ENCODE measurements around the gene FLVCR2. TPM values are rescaled to one million over a fixed set of nuclear protein-coding genes. Genes with fewer than 3 reads are reported as not detected.

The FLVCR2 gene
- total and polyA plus RNA-seq, 2 experiments from 2014 or later, result 1.4 to 3.1 TPM

DNA sequence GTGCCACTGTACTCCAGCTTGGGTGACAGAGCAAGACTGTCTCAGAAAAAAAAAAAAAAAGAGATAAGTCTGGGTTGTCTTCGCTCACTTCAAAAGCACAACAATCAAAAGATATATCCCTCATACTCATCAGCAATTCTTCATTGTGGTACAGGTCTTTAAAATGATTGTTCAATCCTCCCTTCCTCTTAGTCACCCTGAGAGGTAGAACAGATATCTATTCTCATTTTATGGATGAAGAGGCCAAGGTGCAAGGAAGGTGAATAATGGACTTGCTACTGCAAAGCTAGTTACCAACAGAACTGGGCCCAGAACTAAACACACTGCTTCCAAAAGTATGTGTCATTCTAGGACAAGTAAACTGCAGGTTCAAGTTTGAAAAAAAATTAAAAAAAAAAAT is 75.1 kb downstream of the FLVCR2 start:
- peaks cover 14% of the 10 kb centered on the region for H4K20me1 ChIP-seq (replicated peaks; ENCODE audit: insufficient read depth)
- no peaks in the 10 kb centered on the region for H3K27me3 ChIP-seq (ENCODE audit: insufficient read depth)
- TF ChIP-seq CREB1 (CRISPR knock-in tag; IDR thresholded peaks at IDR 0.05; ENCODE audit: low read depth), result no peak
- TF ChIP-seq STAT1 (IDR thresholded peaks at IDR 0.05; ENCODE audit: unreplicated experiment), result no peak
- no peak for TF ChIP-seq POLR2AphosphoS5 (IDR thresholded peaks at IDR 0.05; ENCODE audit: low read depth)
- TF ChIP-seq NANOG (IDR thresholded peaks at IDR 0.05; ENCODE audit: borderline replicate concordance), result no peak
- no peak for TF ChIP-seq EZH2 (IDR thresholded peaks at IDR 0.05; ENCODE audit: low read depth, unreplicated experiment)
- TF ChIP-seq ZNF331 (CRISPR knock-in tag; IDR thresholded peaks at IDR 0.05; ENCODE audit: low read depth), result no peak
- TF ChIP-seq EZH2phosphoT487 (IDR thresholded peaks at IDR 0.05; ENCODE audit: unreplicated experiment), result no peak
- TF ChIP-seq ZNF114 (CRISPR knock-in tag; IDR thresholded peaks at IDR 0.05), result no peak
- TF ChIP-seq, protein P1, sequence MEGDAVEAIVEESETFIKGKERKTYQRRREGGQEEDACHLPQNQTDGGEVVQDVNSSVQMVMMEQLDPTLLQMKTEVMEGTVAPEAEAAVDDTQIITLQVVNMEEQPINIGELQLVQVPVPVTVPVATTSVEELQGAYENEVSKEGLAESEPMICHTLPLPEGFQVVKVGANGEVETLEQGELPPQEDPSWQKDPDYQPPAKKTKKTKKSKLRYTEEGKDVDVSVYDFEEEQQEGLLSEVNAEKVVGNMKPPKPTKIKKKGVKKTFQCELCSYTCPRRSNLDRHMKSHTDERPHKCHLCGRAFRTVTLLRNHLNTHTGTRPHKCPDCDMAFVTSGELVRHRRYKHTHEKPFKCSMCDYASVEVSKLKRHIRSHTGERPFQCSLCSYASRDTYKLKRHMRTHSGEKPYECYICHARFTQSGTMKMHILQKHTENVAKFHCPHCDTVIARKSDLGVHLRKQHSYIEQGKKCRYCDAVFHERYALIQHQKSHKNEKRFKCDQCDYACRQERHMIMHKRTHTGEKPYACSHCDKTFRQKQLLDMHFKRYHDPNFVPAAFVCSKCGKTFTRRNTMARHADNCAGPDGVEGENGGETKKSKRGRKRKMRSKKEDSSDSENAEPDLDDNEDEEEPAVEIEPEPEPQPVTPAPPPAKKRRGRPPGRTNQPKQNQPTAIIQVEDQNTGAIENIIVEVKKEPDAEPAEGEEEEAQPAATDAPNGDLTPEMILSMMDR (conservative IDR thresholded peaks at IDR 0.05; ENCODE audit: low read depth in 2 of 2), result no peak
- no peak for TF ChIP-seq ETS1 (IDR thresholded peaks at IDR 0.05)
- TF ChIP-seq, protein P2, sequence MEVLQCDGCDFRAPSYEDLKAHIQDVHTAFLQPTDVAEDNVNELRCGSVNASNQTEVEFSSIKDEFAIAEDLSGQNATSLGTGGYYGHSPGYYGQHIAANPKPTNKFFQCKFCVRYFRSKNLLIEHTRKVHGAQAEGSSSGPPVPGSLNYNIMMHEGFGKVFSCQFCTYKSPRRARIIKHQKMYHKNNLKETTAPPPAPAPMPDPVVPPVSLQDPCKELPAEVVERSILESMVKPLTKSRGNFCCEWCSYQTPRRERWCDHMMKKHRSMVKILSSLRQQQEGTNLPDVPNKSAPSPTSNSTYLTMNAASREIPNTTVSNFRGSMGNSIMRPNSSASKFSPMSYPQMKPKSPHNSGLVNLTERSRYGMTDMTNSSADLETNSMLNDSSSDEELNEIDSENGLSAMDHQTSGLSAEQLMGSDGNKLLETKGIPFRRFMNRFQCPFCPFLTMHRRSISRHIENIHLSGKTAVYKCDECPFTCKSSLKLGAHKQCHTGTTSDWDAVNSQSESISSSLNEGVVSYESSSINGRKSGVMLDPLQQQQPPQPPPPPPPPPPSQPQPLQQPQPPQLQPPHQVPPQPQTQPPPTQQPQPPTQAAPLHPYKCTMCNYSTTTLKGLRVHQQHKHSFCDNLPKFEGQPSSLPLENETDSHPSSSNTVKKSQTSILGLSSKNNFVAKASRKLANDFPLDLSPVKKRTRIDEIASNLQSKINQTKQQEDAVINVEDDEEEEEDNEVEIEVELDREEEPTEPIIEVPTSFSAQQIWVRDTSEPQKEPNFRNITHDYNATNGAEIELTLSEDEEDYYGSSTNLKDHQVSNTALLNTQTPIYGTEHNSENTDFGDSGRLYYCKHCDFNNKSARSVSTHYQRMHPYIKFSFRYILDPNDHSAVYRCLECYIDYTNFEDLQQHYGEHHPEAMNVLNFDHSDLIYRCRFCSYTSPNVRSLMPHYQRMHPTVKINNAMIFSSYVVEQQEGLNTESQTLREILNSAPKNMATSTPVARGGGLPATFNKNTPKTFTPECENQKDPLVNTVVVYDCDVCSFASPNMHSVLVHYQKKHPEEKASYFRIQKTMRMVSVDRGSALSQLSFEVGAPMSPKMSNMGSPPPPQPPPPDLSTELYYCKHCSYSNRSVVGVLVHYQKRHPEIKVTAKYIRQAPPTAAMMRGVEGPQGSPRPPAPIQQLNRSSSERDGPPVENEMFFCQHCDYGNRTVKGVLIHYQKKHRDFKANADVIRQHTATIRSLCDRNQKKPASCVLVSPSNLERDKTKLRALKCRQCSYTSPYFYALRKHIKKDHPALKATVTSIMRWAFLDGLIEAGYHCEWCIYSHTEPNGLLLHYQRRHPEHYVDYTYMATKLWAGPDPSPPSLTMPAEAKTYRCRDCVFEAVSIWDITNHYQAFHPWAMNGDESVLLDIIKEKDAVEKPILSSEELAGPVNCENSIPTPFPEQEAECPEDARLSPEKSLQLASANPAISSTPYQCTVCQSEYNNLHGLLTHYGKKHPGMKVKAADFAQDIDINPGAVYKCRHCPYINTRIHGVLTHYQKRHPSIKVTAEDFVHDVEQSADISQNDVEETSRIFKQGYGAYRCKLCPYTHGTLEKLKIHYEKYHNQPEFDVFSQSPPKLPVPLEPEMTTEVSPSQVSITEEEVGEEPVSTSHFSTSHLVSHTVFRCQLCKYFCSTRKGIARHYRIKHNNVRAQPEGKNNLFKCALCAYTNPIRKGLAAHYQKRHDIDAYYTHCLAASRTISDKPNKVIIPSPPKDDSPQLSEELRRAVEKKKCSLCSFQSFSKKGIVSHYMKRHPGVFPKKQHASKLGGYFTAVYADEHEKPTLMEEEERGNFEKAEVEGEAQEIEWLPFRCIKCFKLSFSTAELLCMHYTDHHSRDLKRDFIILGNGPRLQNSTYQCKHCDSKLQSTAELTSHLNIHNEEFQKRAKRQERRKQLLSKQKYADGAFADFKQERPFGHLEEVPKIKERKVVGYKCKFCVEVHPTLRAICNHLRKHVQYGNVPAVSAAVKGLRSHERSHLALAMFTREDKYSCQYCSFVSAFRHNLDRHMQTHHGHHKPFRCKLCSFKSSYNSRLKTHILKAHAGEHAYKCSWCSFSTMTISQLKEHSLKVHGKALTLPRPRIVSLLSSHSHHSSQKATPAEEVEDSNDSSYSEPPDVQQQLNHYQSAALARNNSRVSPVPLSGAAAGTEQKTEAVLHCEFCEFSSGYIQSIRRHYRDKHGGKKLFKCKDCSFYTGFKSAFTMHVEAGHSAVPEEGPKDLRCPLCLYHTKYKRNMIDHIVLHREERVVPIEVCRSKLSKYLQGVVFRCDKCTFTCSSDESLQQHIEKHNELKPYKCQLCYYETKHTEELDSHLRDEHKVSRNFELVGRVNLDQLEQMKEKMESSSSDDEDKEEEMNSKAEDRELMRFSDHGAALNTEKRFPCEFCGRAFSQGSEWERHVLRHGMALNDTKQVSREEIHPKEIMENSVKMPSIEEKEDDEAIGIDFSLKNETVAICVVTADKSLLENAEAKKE (CRISPR knock-in tag; IDR thresholded peaks at IDR 0.05), result no peak
- TF ChIP-seq REST (IDR thresholded peaks at IDR 0.05; ENCODE audit: unreplicated experiment), result no peak
- no peak for TF ChIP-seq JUNB (IDR thresholded peaks at IDR 0.05; ENCODE audit: unreplicated experiment)
- no peaks in the 10 kb centered on the region for H3K9me2 ChIP-seq (ENCODE audit: insufficient read depth)
- H3K4me2 ChIP-seq, result no peak overlapping the region
- H3F3A ChIP-seq (replicated peaks; ENCODE audit: low read depth), result no peaks in the 10 kb centered on the region
- no peak overlapping the region for H3K4me3 ChIP-seq
- ATAC-seq, result no peak
- Mint-ChIP-seq H3K4me3 (no peak overlapping the region), H3K27me3 (ENCODE audit: insufficient read depth, low read depth, poor library complexity) (no peaks in the 10 kb centered on the region), H3K9me3 (no peaks in the 10 kb centered on the region; the same call in 2 of the 3 replicates), H3K4me1 (peaks cover 12% of the 10 kb centered on the region; the same call in 2 of the 3 replicates), H3K27ac (no peak overlapping the region), H3K36me3 (ENCODE audit: low read depth) (peaks cover 70% of the 10 kb centered on the region)
- no peaks in the 10 kb centered on the region; the same call in 1 of the 2 replicates for H3K4me1 ChIP-seq (ENCODE audit: insufficient read depth)
- no peak for DNase-seq (ENCODE audit: low spot score)
- no peak overlapping the region for H3K27ac ChIP-seq (ENCODE audit: low read depth)
- H3K36me3 ChIP-seq (ENCODE audit: insufficient read depth), result peaks cover 36% of the 10 kb centered on the region
- H3K79me2 ChIP-seq (replicated peaks; ENCODE audit: insufficient read depth), result peaks cover 12% of the 10 kb centered on the region
- H2AFZ ChIP-seq, result no peak overlapping the region
